HG02885 (cell line): Measurements from ENCODE around the gene OAS2.
"Not testable (repeated sequence)": the region's sequence is repeated elsewhere in the genome, so short reads cannot be mapped to it uniquely, and the experiment has no call there.

Experiments
- ATAC-seq: cut with Tn5 transposase; IDR thresholded peaks from one replicate; pipeline ENCODE4 v1.9.1; 2021; ENCODE audit warnings: mild to moderate bottlenecking; ENCODE audit not compliant: unreplicated experiment, poor library complexity

Gene OAS2

DNA sequence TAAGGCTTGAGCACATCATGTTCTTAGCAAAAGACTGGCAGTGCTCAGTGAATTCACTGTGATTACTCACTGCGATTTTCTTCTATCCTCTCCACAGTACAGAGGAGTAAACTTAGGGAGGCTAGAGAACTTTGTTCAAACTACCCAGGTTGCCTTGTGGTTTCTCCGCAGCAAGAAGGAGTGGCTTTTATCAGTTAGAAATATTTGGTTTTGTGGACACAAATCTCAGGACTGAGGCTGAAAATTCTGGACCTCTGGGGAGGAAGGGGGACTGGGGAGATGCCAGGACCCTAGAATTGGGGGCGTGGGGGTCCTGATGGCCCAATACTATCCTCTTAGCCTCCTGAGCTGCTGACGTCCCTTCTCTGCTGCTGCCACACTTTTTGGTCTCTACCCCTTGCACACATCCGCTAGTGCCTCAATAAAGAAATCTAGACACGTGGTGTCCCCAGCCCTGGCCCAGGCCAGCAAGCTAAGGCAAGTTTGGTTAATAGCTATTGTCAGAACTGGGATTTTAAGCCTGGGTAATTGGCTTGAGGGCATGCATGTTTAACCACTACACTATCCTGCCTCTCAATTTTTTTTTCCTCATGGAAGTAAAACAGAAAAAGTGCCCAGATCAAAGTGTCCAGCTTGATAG lies 842 bp downstream of the OAS2 start:
- ATAC-seq: peak; percentile 15

DNA sequence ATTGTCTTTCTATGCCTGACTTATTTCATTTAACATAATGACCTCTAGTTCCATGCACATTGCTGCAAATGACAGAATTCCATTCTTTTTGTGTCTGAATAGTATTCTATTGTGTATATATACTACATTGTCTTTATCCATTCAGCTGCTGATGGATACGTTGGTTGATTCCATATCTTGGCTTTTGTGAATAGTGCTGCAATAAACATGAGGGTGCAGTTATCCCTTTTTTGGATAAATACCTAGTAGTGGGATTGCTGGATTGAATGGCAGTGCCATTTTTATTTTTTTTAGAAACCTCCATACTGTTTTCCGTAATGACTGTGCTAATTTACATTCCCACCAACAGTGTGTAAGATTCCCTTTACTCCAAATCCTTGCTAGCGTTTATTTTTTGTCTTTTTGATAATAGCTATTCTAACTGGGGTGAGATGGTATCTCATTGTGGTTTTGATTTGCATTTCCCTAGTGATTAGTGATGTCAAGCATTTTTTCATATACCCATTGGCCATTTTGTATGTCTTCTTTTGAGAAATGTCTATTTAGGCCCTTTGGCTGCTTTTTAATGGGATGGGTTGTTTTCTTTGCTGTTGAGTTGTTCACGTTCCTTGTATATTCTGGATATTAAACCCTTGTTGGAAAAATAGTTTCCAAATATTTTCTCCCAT lies 2.3 kb downstream of the OAS2 start:
- no peak for ATAC-seq

DNA sequence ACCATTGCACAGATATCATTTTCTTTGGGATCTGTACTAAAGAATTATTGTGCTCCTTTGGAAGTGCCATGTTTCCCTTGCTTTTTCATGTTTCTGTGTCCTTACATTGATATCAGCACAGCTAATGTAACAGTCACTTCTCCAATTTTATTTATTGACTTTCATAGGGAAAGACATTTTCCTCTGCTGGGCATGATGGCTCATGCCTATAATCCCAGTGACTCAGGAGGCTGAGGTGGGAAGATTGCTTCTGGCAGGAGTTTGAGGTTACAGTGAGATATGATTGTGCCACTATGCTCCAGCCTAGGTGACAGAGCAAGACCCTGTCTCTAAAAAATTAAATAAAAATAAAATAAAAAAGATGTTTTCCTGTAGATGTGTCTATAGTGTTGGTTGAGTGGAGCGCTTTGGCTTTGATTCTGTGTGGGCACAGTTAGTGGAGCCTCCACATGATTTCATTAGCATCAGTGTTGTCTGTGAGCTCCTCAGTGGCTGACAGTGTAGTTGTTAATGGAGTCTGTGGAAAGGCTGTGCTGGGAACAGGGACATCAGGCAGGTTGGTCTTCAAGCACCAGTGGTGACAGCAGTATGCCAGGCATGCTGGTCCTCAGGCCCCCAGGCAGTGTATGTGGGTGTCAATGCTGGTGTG lies 7.4 kb downstream of the OAS2 start:
- no peak for ATAC-seq

DNA sequence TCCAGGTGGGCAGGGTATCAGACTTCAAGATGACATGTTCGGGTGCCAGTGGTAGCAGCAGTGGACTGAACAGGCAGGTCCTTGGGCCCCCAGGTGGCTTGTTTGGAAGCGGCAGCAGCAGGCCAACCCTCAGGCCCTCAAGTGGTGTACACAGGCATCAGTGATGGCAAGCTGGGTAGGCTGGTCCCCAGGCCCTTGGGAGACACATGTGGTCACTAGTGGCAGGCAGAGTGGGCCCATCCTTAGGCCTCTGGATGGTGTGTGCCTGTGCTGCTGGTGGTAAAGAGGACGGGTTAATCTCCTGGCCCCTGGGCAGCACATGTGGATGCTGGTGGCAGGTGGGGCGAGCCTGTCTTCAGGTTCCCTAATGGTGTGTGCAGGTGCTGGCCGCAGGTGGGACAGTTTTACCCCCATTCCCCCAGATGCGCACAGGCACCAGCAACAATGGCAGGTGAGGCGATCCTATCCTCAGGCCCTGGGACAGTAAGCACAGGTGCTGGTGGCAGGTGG lies 8.0 kb downstream of the OAS2 start:
- no peak for ATAC-seq

DNA sequence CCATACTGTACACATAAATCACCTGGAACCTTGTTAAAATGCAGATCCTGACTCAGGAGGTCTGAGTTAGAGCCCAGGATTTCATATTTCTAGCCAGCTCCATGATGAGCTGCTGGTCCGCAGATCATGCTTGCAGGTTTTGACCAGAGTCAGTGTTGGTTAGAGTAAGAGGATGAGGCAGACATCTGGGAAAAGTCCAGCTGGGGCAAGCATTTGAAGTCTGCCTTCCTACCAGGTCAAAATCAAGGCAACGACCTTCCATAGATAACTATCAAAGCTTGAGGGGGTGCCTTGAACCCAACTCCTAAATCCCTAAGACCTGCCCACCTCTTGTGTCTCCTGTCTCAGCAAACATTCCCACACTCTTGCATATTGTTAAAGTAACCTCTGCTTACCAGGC lies 9.2 kb downstream of the OAS2 start:
- no peak for ATAC-seq

DNA sequence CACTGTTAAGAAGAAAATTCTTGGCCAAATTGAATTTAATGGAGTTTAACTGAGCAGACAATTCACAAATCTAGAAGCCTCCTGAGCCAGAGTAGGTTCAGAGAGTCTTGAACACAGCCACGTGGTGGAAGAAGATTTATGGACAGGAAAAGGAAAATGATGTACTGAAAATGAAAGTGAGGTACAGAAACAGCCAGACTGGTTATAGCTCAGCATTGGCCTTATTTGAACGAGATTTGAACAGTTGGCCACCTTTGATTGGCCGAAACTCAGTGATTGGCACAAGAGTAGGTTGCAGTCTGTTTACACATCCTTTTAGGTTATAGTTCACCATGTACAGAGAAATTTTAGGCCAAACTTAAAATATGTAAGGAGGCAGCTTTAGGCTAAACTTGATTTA lies 9.9 kb downstream of the OAS2 start:
- no peak for ATAC-seq

DNA sequence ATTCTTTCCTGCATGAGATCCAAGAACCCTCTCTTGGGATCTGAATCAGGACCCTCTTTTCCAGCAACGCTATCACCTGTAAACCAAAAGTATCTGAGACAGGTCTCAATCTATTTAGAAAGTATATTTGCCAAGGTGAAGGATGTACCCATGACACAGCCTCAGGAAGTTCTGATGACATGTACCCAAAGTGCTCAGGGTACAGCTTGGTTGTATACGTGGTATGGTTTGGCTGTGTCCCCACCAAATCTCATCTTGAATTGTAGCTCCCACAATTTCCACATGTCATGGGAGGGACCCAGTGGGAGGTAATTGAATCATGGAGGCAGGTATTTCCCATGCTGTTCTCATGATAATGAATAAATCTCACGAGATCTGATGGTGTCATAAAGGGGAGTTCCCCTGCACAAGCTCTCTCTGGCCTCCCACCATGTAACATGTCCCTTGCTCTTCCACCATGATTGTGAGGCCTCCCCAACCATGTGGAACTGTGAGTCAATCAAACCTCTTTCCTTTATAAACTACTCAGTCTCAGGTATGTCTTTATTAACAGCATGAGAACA lies 10.6 kb downstream of the OAS2 start:
- not testable (repeated sequence) for ATAC-seq

DNA sequence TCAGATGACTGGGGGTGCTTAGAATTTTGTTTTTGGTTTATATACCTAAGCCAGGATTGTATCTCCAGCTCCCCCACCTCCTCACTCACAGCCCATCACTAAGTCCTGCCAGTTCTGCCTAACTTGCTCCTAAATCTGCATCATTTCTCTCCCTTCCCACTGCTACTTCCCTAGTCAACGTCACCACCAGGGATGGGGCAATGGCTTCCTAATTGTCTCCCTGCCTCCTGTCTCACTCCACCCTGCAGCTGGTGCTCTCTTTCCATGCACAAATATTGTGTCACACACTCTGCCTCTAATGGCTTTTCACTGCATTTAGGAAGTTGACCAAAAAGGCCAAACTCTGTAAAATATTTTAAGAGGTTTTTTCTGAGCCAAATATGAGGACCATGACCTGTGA lies 11.5 kb downstream of the OAS2 start:
- no peak for ATAC-seq

DNA sequence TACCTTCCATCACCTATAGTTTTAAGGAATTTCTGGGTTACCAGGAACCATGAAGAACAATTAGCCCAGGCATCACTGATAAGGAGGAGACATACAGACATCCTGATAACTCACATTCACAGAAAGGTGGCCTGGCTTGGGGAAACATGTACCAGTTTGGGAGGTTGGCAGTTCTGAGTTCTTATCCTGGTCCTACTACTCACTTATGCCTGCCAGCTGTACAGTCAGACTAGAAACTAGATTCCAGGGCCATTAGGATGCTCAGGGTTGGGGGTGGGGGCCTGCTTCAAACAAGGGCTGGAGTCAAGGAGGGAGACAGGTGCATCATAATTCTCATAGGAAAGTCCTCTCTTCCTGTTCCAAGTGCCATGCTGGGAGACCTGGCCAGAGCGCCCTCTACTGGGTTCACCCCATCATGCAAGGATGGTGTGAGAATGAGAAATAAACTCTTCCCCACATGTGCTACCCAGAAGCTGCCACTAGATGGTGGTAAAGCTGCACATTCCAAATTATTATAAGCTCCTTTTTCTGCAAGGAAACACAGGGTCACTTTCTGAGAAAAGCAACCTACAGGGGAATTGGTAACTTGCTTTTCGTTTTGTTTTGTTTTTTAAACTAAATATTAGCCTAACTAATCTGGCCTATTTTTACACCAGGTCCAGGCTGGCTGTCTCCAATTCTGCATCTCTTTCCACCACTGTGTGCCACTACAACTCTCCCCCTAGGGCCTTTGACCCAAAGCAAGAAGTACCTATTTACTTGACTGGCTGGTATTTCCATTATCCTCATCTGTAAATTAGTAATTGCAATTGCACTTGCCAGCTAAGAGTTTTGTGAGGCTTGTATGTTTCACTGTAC lies 14.5 kb downstream of the OAS2 start:
- no peak for ATAC-seq

DNA sequence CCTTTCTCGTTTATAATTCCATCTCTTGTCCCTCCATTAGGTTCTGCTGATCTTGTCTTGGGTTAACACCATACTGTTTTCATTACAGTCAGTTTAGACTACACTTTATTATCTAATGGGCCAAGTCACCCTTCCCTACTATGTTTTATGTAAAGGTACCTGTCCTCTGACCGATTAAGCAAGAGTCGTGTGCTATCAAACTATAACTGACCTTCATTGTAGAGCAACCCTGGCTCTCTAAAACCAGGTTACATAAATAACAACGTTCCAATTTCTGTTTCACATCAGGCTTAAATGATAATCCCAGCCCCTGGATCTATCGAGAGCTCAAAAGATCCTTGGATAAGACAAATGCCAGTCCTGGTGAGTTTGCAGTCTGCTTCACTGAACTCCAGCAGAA lies 16.7 kb downstream of the OAS2 start:
- ATAC-seq: no peak

DNA sequence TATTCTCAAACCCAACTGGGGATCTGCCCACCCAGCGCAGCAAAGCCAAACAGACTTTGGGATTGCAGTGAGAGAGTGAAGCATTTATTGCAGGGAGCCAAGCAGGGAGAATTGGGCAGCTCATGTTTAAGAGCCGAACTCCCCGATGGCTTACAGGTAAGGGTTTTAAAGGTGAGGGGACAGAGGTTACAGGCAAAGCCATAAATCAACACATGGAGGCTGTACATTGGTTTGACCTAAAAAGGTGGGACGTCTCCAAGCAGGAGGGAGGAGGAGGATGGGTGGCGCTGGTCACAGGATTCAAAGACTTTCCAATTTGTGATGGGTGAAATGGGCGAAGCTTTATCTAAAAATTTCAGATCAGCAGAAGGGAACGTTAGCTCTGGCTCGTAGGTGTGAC lies 18.2 kb downstream of the OAS2 start:
- no peak for ATAC-seq

DNA sequence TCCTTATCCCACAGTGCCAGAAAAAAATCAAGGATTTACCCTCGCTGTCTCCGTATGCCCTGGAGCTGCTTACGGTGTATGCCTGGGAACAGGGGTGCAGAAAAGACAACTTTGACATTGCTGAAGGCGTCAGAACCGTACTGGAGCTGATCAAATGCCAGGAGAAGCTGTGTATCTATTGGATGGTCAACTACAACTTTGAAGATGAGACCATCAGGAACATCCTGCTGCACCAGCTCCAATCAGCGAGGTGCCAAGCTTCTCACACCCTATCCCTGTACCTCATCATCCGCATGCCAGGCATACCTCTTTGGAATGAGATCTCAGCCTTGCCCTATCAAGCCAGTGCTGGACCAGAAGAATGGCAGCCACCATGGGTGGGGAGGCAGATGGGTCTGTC lies 19.2 kb downstream of the OAS2 start:
- no peak for ATAC-seq

DNA sequence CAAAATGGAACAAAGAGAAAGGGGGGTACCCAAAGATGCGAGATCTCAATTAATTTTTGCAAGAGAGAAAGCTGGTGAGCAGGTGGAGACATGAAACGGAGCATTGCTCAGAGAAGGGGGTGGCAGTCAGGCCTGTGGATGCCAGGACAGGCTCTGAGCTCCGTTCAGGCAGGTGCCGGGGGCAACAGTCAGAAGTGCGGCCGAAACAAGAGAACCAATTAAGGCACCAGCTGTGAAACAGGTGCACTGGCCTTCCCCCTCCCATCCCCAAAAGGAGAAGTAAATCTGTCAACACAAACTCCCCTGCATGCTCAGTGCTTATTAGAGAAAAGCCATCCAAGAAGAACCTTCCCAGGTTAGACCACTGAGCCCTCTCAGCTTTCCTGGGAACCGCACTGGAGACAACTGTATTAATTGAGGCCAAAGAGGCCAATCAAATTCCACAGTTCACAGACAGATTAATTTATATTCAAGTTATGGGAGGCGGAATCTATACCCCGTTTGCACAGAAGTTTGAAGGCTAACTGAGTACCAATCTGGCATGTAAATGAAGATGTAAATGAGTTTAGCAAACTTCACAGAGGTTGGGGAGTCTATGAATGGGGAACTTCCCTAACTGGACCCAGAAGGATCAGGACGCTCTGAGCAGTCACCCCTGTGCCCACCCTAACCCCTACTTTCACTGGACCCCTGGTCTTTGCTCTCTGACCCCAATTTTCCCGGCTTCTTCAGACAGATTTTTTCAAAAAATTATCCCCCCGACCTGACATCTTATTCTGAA lies 20.9 kb downstream of the OAS2 start:
- ATAC-seq: peak; percentile 44

DNA sequence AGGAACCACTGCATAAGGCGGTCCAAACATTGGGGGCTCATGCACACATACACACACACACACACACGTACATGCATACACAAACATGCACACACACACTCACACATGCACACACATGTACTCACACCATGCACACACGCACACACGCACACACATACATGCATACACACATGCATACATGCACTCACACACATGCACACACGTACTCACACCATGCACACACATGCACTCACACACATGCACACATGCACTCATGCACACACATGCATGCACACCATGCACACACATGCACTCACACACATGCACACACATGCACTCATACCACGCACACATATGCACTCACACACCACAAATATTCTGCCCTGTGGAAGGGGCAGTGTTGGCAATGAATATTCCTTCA lies 22.1 kb downstream of the OAS2 start:
- ATAC-seq: no peak

DNA sequence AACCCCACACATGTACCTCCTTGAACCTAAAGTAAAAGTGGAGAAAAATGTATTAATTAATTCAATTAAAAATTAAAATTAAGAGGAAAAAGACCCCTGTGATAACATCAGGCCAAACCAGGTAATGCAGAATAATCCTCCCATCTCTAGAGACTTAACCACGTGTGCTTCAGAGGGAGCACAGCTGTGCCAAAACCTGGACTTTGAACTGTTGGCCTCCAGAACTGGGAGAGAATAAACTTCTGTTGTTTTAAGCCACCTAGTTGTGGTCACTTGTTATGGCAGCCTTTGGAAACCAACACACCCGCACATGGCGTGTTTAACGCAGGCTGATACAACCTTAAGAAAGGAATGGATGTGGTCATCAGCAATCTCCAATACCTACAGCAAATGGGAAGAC lies 23.8 kb downstream of the OAS2 start:
- no peak for ATAC-seq

DNA sequence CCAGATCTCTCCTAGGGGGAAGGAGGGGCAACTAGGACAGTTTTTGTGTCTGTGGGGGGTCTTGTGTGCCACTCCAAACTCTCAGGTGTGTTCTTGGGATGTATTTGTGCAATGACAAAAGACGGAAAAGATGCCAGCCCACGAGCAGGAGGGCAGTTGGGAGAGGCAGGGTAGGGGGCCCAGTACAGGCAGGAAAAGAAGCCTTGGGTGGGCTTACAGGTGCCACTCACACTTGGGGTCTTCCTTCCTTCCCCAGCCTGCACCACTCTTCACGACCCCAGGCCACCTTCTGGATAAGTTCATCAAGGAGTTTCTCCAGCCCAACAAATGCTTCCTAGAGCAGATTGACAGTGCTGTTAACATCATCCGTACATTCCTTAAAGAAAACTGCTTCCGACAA lies 24.4 kb downstream of the OAS2 start:
- no peak for ATAC-seq

DNA sequence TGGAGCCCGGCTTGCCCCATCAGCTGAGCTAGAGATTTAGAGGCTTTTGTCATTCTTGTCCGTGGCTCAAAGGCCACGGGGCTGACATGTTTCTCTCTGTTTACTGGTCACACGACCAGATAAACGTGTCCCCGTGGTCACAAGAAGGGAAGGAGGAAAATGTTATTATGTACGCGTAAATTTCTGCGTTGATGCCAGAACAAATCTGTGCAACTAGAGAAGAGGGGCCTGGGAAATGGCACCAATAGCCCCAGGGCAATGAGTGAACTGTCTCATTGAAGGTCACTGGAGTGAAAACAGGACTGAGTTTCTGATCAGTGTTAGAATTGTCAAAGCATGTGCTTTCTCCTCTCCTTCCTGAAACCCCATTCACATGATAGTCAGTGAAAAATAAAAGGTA lies 25.3 kb downstream of the OAS2 start:
- ATAC-seq: no peak

DNA sequence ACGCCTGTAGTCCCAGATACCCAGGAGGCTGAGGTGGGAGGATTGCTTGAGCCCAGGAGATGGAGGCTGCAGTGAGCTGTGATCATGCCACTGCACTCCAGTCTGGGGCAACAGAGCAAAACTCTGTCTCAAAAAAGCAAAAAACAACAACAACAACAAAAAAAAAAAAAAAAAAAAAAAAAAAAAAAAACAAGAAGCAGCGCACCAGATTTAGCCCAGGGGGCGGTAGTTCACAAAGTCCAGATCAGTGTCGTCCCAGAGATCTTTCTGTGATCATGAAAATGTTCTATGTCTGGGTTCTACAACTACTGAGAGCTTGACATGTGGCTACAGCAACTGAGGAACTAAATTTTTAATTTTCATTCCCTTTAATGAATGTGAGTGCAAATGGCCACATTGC lies 27.4 kb downstream of the OAS2 start:
- no peak for ATAC-seq

DNA sequence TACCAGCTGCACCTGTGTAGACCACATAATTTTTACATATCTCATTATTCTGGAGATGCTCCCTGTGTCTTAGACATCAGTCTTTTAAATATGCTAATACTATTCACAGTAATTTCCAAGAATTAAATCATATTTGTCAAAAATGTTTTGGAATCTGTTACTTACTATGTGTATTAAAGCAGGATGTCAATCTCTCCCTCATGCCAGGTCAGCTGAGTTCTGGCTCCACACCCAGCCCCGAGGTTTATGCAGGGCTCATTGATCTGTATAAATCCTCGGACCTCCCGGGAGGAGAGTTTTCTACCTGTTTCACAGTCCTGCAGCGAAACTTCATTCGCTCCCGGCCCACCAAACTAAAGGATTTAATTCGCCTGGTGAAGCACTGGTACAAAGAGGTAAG lies 27.9 kb downstream of the OAS2 start:
- ATAC-seq: no peak

DNA sequence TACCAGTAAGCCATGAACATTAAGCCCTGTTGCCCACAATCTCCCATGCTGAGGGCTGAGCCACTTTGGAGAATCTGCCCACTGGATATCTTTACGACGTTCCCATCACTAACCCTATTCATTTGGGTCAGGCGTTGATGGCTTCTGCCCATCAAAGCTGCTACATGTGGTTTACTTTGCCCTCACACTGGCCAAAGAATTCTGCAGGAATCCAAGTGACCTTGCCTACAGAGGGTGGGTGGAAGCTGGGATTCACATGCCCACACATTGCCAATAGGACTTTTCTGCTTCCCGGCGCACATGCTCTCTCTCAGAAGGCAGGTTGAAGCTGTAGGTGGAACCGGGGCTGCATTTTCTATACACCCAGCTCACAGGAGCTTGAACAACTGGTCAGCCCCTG lies 28.3 kb downstream of the OAS2 start:
- no peak for ATAC-seq
